IPS-NIHi11 (cell line): ENCODE measurements around the gene MAML1.
"Not testable (repeated sequence)": the region's sequence is repeated elsewhere in the genome, so short reads cannot be mapped to it uniquely, and the experiment has no call there.

Source experiments
- DNase-seq: peaks from one replicate; pipeline ENCODE4 v3.0.0; 2012; ENCODE audit warnings: mixed read lengths, low spot score

Gene MAML1

GRCh38 chr5:179767496-179768100 is 35.0 kb downstream of the MAML1 start:
- no peak for DNase-seq

DNA sequence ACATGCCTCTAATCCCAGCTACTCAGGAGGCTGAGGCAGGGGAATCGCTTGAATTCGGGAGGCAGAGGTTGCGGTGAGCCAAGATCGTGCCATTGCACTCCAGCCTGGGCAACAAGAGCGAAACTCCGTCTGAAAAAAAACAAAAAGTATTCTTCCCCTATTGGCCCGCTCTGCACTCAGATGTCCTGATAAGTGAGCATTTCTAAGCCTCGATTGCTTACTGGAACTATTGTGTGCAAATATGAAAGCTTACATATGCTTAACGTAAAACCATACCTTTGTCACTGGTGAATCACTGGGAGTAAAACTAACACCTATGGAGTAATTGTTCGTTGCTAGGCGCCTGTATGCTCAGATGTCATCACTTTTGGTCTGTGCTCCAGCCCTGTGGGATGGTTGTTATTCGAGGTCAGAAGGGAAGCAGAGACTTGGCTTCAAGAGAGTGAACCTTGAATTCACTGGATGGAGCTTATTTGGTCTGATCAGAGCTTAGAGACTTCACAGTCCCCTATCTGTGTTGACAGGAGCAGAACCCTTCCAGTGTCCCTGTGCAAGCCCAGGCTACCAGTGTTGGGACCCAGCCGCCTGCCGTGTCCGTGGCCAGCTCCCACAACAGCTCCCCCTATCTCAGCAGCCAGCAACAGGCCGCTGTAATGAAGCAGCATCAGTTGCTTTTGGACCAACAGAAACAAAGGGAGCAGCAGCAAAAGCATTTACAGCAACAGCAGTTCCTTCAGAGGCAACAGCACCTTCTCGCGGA is 35.9 kb downstream of the MAML1 start:
- DNase-seq = peak; percentile 47

DNA sequence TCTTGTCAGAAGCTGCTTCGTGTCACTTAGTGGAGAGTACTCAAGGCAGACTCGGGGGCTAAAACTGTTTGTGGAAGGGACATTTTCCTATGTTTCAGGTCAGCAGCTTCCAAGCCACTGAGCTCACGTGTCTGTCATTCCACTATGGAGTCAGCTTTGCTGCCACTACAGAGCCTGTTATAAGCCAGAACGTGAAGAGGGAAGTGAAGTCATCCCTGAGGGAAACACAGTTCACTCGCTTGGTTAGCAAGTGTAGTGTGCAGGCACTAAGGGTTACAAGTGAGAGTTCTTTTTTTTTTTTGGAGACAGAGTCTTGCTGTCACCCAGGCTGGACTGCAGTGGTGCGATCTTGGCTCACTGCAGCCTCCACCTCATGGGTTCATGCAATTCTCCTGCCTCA is 36.6 kb downstream of the MAML1 start:
- no peak for DNase-seq

- no peak for DNase-seq
These were observed 37.2 kb downstream of the MAML1 start for GRCh38 chr5:179769796-179770195.

DNA sequence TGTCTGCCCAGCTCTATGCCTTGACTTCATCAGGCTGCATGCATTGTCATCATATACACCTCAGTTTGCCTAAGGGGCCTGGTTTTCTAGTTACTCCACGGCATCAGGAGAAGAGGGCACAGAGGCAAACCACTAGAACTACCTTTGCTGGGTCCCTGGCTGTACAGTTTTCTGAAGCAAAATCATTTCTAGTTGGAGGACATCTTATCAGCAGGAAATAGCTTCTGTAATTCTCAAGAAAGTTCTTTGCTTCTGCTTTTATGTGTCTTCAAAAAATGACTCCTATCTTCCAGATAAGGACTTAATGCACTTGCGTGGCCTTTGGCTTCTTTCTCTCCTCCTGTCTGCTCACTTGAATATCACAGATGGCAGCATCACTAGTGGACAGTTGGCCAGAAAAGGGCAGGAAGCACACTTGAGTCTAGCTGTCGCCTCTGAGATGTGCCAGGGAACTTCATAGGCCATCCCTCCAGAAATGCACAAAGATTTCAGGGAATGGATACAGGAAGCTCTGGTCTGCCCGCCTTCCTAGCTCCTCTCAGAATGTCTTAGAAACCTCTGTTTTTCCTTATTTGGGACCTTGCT is 38.8 kb downstream of the MAML1 start:
- no peak for DNase-seq

DNA sequence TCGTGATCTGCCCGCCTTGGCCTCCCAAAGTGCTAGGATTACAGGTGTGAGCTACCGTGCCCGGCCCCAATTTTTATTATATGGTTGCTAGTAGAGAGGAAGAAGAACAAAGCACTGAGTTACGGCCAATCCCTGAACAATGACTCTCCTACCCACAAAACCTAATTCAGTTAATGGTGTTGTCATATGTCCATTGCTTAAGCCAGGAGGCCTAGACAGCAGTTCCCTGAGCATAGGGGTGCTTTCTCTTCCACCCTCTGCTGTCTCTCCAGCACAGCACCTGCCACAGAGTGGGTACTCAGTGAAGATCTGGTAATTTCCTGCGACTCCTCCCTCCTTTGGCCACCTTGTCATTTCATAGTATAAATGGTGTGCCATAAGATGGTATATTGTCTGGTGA is 39.7 kb downstream of the MAML1 start:
- DNase-seq = no peak

- no peak for DNase-seq
These were observed 41.0 kb downstream of the MAML1 start for GRCh38 chr5:179773686-179774040.

- DNase-seq = no peak
These were observed 41.8 kb downstream of the MAML1 start for GRCh38 chr5:179774442-179774841.

GRCh38 chr5:179776411-179776938 is 43.9 kb downstream of the MAML1 start:
- DNase-seq = no peak

- DNase-seq = no peak
These were observed 44.8 kb downstream of the MAML1 start for GRCh38 chr5:179777456-179777855.

- DNase-seq = no peak
These were observed 45.3 kb downstream of the MAML1 start for GRCh38 chr5:179777909-179778308.

DNA sequence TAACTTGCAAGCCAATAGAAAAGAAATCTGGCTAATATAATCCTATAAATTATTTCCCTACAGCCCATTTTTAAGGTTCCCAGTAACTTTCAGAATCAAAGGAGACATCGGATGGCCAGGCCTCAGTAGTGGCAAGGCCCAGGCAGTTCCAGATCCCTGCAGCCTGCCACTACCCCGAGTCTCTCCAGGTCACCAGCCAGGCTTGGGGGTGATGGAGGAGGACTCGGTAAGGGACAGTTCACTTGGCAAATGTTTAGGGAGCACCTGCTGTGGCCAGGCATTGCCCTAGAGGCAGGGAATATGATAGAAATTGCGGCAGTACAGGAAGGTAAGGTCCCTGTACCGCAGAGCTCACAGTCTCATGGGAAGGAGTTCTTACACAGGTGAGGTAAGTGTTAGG is 46.0 kb downstream of the MAML1 start:
- no peak for DNase-seq

DNA sequence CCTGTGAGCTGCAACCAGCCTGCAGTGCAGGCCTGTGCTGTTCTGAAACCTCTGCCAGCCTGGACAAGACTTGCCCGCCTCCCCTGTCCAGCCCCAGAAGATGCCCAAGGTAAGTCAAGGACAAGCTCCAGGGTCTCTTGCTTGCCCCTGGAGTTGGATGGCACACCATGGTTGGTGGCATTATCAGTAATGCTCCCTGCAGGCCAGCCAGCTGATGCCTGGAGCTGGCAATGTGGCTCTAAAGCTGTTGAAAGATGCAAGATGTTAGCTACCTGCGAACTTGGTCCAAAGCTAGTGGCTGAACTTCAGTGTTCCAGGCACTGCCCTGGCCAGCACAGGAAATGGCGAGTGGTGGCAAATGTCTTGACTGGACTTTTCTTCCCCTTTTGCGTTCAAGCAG is 47.2 kb downstream of the MAML1 start:
- no peak for DNase-seq

DNA sequence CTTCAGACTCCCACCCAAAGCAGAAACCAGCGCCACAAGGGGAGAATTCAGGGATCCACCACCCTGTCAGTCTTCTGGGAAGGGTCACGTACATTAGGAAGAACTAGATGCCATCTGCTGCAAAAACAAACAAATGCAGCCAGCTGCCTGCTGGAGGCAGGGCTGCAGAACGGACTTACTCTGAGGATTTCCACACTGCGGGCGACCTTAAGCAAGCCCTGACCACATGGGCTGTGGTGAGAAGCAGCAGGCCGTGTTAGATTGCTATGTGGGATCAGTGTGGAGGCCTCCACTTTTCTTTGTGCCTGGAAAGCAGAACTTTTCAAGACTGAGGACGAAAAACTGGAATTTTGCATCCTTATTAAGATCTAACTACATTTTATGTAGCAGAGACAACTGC is 47.7 kb downstream of the MAML1 start:
- DNase-seq = no peak

- DNase-seq = no peak
These were observed 49.2 kb downstream of the MAML1 start for GRCh38 chr5:179781846-179782245.

- no peak for DNase-seq
These were observed 50.5 kb downstream of the MAML1 start for GRCh38 chr5:179783128-179783527.

- no peak for DNase-seq
These were observed 54.2 kb downstream of the MAML1 start for GRCh38 chr5:179786861-179787260.

GRCh38 chr5:179788193-179788854 is 55.7 kb downstream of the MAML1 start:
- DNase-seq = no peak

- DNase-seq = not testable (repeated sequence)
These were observed 56.7 kb downstream of the MAML1 start for GRCh38 chr5:179789278-179789677.

DNA sequence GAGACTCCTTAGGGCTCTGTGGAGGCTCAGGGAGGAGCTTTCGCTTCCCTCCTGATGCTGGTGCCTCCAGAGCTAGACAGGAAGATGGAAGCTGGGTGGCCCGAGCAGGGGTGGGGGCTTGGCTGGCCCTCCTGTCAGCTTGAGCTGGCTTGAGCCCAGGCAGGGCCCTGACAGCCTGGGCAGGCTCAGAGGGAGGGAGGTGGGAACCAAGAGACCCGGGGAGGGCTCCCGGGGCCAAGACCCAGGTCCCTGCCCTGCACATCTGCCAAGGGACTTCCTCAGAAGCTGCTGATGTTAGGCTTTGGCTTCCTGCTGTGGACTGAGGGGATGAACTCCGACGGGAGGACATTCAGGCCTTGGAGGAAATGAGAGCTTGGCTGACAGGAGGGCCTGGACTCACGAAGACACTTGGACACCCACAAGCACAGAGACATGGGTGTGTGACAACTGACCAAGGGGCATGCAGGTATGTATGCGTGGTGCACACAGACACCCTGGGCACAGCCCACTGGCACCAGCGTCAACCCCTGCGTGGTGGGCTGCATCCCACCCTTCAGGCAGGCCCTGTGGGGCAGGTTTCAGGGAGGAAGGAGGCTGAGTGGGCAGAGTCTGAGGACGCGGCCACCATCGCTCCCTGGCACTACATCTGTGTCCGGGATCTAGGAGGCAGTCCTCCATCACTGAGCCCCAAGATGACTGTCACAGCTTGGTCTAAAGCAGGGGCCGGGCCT is 59.4 kb downstream of the MAML1 start:
- DNase-seq = no peak

DNA sequence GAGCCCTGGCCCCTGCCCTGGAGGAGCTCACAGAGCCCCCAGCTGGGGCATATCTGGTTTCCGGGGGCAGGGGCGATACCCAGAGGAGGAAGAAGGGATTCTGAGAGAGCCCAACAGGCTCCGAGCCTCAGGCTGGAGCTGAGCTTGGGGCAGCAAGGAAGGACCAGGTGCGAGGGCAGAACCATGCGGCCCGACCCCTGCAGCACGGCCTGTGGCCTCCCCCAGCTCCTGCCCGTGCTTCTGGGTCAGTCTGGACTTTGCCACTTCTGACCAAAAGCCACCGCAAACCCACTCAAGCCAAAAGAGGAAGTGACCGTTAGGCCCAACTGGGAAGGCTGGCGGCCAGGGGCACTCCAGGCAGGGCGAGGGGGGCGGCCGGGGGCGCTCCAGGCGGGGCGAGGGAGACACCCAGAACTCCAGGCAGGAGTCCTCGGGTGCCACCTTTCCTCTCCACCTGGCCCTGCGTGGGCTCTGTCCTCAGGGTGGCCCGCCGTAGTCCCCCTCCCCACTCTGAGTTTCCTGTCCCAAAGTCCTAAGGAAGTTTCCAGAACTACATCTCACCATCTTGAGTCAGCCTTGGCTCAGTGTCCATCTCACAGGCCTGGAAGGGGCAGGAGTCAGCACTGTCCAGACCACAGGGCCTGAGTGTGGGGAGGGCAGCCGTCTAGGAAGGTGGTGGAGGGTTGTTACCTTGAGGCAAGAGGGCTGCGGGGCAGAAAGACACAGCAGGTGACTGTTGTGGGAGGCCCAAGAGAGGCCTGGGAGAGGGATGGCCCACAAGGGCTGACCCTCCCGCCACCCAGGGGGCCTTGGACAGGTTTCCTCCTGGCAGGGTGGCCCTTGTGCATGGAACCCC is 60.2 kb downstream of the MAML1 start:
- no peak for DNase-seq
